OCI-LY7 (cell line): Measurements from ENCODE around the gene ZNF668. TPM values are rescaled to one million over a fixed set of nuclear protein-coding genes. Genes with fewer than 3 reads are reported as not detected.

Experiments
- BruUV-seq: library from RNA; stranded (reverse); fragments of 400-500 nt; replicated peaks from 2 replicates; lab custom pipeline; 2021; lab: Mats Ljungman, UMichigan
- CTCF ChIA-PET: fragments of 300-600 bp; sonication (Branson Sonifier 250); formaldehyde crosslinking; loops from one replicate; lab custom pipeline; 2022; ENCODE audit warnings: antibody characterized with exemption; ENCODE audit not compliant: unreplicated experiment; lab: Charles Lee
- POLR2A ChIA-PET: fragments of 300-600 bp; sonication (Branson Sonifier 250); formaldehyde crosslinking; loops from one replicate; lab custom pipeline; 2022; ENCODE audit warnings: antibody characterized with exemption; lab: Charles Lee
- DNase-seq: peaks from one replicate; pipeline ENCODE4 v3.0.0-alpha.2; 2015; ENCODE audit warnings: low spot score
- H2AFZ ChIP-seq: fragments of 200-600 bp; sonication (generic), shearing (Covaris generic); 2 replicates; pipeline ENCODE4 v1.6.1; 2014; ENCODE audit warnings: mild to moderate bottlenecking, antibody characterized with exemption, low read length, moderate library complexity
- H3K27ac ChIP-seq: fragments of 200-600 bp; sonication (generic); 2 replicates; pipeline ENCODE4 v1.5.1; 2014; ENCODE audit warnings: mixed run types, low read depth, mild to moderate bottlenecking, moderate library complexity, low read length, inconsistent platforms; ENCODE audit not compliant: poor library complexity, severe bottlenecking
- H3K36me3 ChIP-seq: fragments of 200-600 bp; sonication (generic); 2 replicates; pipeline ENCODE4 v1.6.1; 2014; ENCODE audit warnings: mild to moderate bottlenecking, antibody characterized with exemption, low read length, moderate library complexity, mixed read lengths; ENCODE audit not compliant: insufficient read depth
- H3K4me1 ChIP-seq: fragments of 200-600 bp; sonication (generic); 2 replicates; pipeline ENCODE4 v1.5.1; 2014; ENCODE audit warnings: mild to moderate bottlenecking, low read length; ENCODE audit not compliant: insufficient read depth, poor library complexity, severe bottlenecking
- H3K4me2 ChIP-seq: fragments of 200-600 bp; sonication (generic); 2 replicates; pipeline ENCODE4 v1.6.1; 2014; ENCODE audit warnings: mild to moderate bottlenecking, low read length
- H3K4me3 ChIP-seq: fragments of 200-600 bp; sonication (generic); 2 replicates; pipeline ENCODE4 v1.5.1; 2014; ENCODE audit warnings: mild to moderate bottlenecking, low read depth, low read length; ENCODE audit not compliant: poor library complexity, severe bottlenecking
- H3K79me2 ChIP-seq: fragments of 200-600 bp; sonication (generic); 2 replicates; pipeline ENCODE4 v1.6.1; 2016; ENCODE audit warnings: low read depth, mild to moderate bottlenecking, low read length, moderate library complexity, mixed read lengths; ENCODE audit not compliant: insufficient read depth
- H3K9me2 ChIP-seq: fragments of 200-600 bp; sonication (generic); 2 replicates; pipeline ENCODE4 v1.6.1; 2016; ENCODE audit warnings: mild to moderate bottlenecking, low read length, mixed read lengths; ENCODE audit not compliant: insufficient read depth
- H3K9me3 ChIP-seq: fragments of 200-600 bp; sonication (generic); 2 replicates; pipeline ENCODE4 v1.6.1; 2014; ENCODE audit warnings: mild to moderate bottlenecking, mixed run types, low read length, mixed read lengths
- H4K20me1 ChIP-seq: fragments of 200-600 bp; sonication (generic); 2 replicates; pipeline ENCODE4 v1.6.1; 2014; ENCODE audit warnings: mild to moderate bottlenecking, antibody characterized with exemption, low read length, moderate library complexity, mixed read lengths; ENCODE audit not compliant: insufficient read depth
- EZH2phosphoT487 ChIP-seq: fragments of 200-600 bp; sonication (generic); IDR thresholded peaks from 2 replicates; pipeline ENCODE4 v1.6.1; 2018; ENCODE audit warnings: low read depth, borderline replicate concordance, mild to moderate bottlenecking, mixed run types, antibody characterized with exemption, low read length, moderate library complexity, mixed read lengths
- intact Hi-C: fragments of 100-400 bp; cut with micrococcal nuclease; formaldehyde crosslinking; loops from one replicate; pipeline ENCODE4 v1.10.0; 2022; ENCODE audit not compliant: unreplicated experiment
- total RNA-seq, 2 experiments: library from RNA; depleted of rRNA in 1 of 2; stranded (reverse); fragments of >200 nt in 1 of 2; shearing (Covaris generic) in 1 of 2; gene quantifications; 2 replicates each; pipeline ENCODE4 v1.2.3, GENCODE V29; 2014 to 2022
- TF ChIP-seq, protein P1 (sequence below): fragments of 200-600 bp; sonication (generic); conservative IDR thresholded peaks from 2 replicates; pipeline ENCODE4 v1.5.1; 2014; ENCODE audit warnings: mild to moderate bottlenecking, antibody characterized with exemption, low read length, moderate library complexity, mixed read lengths

Gene ZNF668
- total RNA-seq, 2 experiments from 2014 or later, result 7.8 to 21.7 TPM

GRCh38 chr16:31077024-31077423 lies 3.0 kb upstream of the ZNF668 start:
- peaks cover 61% of the 10 kb centered on the region for H3K36me3 ChIP-seq
- H3K9me2 ChIP-seq, result no peaks in the 10 kb centered on the region
- peaks cover 31% of the 10 kb centered on the region for H3K79me2 ChIP-seq
- ChIA-PET CTCF (no interaction called here), POLR2A (no interaction called here)
- TF ChIP-seq EZH2phosphoT487, result no peak
- TF ChIP-seq, protein P1, sequence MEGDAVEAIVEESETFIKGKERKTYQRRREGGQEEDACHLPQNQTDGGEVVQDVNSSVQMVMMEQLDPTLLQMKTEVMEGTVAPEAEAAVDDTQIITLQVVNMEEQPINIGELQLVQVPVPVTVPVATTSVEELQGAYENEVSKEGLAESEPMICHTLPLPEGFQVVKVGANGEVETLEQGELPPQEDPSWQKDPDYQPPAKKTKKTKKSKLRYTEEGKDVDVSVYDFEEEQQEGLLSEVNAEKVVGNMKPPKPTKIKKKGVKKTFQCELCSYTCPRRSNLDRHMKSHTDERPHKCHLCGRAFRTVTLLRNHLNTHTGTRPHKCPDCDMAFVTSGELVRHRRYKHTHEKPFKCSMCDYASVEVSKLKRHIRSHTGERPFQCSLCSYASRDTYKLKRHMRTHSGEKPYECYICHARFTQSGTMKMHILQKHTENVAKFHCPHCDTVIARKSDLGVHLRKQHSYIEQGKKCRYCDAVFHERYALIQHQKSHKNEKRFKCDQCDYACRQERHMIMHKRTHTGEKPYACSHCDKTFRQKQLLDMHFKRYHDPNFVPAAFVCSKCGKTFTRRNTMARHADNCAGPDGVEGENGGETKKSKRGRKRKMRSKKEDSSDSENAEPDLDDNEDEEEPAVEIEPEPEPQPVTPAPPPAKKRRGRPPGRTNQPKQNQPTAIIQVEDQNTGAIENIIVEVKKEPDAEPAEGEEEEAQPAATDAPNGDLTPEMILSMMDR, result no peak
- H3K4me2 ChIP-seq, result no peak overlapping the region
- peaks cover 9% of the 10 kb centered on the region for H3K4me1 ChIP-seq
- H2AFZ ChIP-seq, result no peak overlapping the region
- no peak for DNase-seq
- BruUV-seq, result no TSS peak
- intact Hi-C loops, result no loop called here
- H4K20me1 ChIP-seq, result no peaks in the 10 kb centered on the region
- no peak overlapping the region for H3K27ac ChIP-seq
- H3K4me3 ChIP-seq, result no peak overlapping the region
- H3K9me3 ChIP-seq, result no peaks in the 10 kb centered on the region

GRCh38 chr16:31076319-31076718 lies 2.3 kb upstream of the ZNF668 start:
- CTCF ChIA-PET, result interaction anchor here (1.2 kb wide), 1 partner anchor 65 kb away, joined by 4 read pairs; no protein-coding TSS in a partner anchor
- no TSS peak for BruUV-seq
- H3K4me1 ChIP-seq, result peaks cover 15% of the 10 kb centered on the region

GRCh38 chr16:31074814-31075183 lies 759 bp upstream of the ZNF668 start:
- H3K4me2 ChIP-seq, result peak overlapping the region; percentile 93
- peaks cover 39% of the 10 kb centered on the region for H3K36me3 ChIP-seq
- H3K4me3 ChIP-seq, result peak overlapping the region; percentile 88
- BruUV-seq, result no TSS peak
- TF ChIP-seq, protein P1, result peak; percentile 45
- no peak for TF ChIP-seq EZH2phosphoT487
- peaks cover 50% of the 10 kb centered on the region for H3K79me2 ChIP-seq
- H4K20me1 ChIP-seq, result no peaks in the 10 kb centered on the region
- peak overlapping the region; percentile 84 for H3K27ac ChIP-seq
- H3K9me2 ChIP-seq, result no peaks in the 10 kb centered on the region
- no peak for DNase-seq
- CTCF ChIA-PET, result no interaction called here
- H3K4me1 ChIP-seq, result peaks cover 15% of the 10 kb centered on the region
- H3K9me3 ChIP-seq, result no peaks in the 10 kb centered on the region
- intact Hi-C loops, result loop anchor here (1.0 to 5.0 kb wide), 6 partner anchors 20 to 384 kb away; partner anchors contain the start of genes ARMC5, KAT8, SETD1A and VKORC1
- H2AFZ ChIP-seq, result peak overlapping the region; percentile 45; the same call in 1 of the 2 replicates
- POLR2A ChIA-PET, result interaction anchor here (1.4 kb wide), 1 partner anchor 385 kb away, joined by 3 read pairs; the partner anchor contains the start of gene ARMC5

More at GRCh38 chr16:31076319-31076718, 2.3 kb upstream of the ZNF668 start:
- TF ChIP-seq, protein P1, result no peak
- no peak for TF ChIP-seq EZH2phosphoT487
- intact Hi-C loops, result no loop called here
- no peaks in the 10 kb centered on the region for H3K9me3 ChIP-seq
- H3K79me2 ChIP-seq, result peaks cover 38% of the 10 kb centered on the region
- no peaks in the 10 kb centered on the region for H4K20me1 ChIP-seq
- no peak overlapping the region for H3K27ac ChIP-seq
- H2AFZ ChIP-seq, result no peak overlapping the region
- POLR2A ChIA-PET, result no interaction called here
- peaks cover 54% of the 10 kb centered on the region for H3K36me3 ChIP-seq
- H3K9me2 ChIP-seq, result no peaks in the 10 kb centered on the region
- DNase-seq, result no peak
- H3K4me3 ChIP-seq, result no peak overlapping the region
- no peak overlapping the region for H3K4me2 ChIP-seq
